ENCODE data around the gene RBFOX2.
"Not testable (repeated sequence)": the region's sequence is repeated elsewhere in the genome, so short reads cannot be mapped to it uniquely, and the experiment has no call there.

The RBFOX2 gene

DNA sequence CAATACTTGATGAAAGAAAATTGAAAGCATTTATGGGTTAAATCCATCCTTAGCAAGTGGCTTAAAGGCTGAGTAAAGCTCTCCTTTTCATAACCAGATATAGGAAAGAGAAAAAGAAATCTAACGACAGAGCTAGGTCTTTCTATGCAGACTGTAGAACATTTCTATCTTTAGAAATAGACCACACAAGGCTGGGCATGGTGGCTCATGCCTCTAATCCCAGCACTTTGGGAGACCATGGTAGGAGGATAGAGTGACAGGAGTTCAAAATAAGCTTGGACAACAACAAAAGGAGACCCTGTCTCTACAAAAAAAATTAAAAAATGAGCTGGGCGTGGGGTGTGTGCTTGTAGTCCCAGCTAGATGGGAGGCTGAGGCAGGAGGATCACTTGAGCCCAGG is 220.2 kb downstream of the RBFOX2 start:
- no peak for DNase-seq

DNA sequence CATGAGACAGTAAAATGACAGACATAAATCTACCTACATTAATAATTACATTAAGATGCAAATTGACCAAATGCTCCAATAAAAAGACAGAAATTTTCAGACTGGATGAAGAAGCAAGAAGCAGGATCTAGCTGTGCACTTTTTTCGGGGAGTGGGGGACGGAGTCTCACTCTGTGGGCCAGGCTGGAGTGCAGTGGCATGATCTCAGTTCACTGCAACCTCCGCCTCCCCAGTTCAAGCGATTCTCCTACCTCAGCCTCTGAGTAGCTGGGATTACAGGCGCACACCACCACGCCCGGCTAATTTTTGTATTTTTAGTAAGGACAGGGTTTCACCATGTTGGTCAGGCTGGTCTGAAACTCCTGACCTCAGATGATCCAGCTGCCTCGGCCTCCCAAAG is 222.0 kb downstream of the RBFOX2 start:
- DNase-seq, result not testable (repeated sequence)

DNA sequence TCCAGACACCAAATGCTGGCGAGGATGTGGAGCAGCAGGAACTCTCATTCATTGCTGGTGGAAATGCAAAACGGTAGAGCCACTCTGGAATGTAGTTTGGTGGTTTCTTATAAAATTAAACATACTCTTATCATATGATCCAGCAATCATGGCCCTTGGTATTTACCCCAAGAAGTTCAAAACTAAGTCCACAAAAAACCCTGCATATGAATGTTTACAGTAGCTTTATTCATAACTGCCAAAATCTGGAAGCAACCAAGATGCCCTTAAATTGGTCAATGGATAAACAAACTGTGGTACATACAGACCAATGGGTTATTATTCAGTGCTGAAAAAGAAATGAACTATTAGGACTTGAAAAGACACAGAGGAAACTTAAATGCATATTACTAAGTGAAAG is 223.2 kb downstream of the RBFOX2 start:
- no peak for DNase-seq

DNA sequence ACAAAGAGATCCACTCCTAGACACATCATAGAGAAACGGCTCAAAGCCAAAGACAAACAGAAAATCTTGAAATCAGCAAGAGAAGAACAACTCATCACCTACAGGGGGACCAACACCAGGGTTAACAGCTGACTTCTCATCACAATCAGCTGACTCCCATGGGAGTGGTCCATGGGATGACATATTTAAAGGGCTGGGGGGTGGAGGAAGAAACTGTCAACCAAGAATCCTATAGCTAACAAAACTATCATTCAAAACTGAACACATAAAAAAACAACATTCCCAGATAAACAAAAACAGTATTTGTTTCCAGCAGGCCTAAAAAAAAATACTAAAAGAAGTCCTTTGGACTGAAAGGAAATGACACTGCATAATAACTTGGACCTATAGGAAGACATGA is 224.2 kb downstream of the RBFOX2 start:
- no peak for DNase-seq

DNA sequence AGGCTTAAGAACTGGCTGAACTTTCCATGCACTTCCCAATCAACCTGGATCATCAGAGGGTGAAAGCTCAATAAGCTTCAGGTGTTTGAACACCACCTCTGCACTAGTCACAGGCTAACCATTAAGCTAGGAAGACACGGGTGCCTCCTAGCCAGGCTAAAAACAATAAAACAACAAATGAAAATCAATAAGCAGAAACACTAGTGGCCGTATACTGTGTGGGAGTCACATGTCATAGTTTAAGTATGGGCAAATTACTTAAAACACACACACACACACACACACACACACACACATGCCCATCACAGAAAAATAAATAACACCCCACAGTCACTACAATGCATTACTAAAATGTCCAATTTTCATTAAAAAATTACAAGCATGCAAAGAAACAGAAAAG is 225.7 kb downstream of the RBFOX2 start:
- no peak for DNase-seq

DNA sequence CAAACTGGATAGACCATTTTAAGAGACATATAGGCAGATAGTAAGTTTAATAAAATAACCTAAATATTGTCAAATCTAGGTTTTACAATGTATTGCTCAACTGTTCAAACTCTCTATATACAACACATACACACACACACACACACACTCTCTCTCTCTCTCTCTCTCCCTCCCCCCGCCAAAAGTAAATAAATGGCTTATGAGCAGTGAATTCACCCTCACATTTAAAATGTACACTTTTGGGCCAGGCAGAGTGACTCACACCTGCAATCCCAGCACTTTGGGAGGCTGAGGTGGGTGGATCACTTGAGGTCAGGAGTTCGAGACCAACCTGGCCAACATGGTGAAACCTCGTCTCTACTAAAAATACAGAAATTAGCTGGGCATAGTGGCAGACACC is 227.3 kb downstream of the RBFOX2 start:
- not testable (repeated sequence) for DNase-seq

DNA sequence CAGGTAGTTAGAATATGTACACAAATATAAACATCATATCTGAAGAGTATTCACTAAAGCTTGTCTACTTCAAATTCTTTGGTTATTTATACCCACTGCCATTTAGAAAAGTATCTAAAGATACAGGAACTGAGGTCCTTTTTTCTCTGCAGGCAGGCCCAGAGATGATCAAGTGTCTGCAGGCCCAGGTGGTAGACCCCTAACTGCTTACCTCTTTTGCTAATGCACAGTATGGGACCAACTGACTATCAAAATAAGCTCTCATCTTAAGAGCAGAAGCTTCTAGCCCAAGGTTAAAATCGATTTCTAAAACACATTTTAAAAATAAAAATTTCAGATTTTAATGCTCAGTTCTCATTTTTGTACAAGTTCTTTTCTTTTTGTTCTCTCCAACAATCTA is 229.5 kb downstream of the RBFOX2 start:
- no peak for DNase-seq

DNA sequence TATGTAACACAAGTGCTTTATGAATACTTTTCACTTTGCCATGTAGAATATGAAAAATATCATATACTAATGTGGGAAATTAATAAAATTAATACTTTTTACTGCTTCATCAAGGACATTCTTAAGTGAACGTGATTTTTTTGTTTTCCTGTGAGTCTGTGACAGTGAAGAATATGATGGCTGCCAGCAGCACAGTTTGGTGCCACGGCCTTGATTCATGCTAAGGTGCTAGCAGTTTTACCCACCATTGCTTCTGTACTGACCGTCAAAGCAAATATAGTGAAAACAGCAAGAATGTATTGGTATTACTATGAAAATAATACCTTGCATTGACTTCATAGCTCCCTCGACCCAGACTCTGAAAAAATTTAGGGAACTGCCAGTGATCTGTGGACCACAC is 231.2 kb downstream of the RBFOX2 start:
- DNase-seq, result no peak

DNA sequence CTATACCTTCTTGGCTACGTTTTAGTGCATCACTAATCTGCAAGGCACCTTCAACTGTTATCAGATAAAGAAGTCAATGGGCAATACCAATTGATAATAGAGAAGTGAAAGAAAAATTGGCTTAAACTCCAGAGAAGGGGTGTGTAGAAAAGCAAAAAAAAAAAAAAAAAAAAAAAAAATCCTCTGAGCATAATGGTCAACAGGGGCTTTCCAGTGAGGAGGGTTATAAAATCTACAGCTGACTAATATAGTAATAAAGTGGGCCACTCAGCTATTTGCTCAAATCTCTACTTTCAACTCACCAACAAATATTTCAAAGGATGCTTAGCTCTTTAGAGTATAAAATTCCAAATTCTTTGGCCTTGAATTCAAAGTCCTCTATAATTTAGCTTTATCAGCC is 233.1 kb downstream of the RBFOX2 start:
- DNase-seq, result no peak

DNA sequence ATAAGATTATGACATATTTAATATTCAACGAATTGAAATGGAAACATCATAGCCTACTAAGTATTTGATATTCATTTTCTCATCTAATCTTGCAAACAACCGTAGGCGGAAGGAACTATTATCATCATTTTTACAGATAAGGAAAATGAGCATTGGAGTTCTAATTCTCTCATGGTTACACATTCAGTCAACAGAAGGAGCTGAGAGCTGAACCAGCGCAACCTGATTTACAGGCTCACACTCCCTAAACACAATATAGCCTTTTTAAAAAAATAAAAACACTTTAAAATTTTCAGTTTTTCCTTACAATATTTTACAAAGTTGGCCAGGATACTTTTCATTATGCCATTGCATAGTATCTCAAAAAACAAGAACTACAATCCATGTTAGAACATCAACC is 236.1 kb downstream of the RBFOX2 start:
- DNase-seq, result no peak

DNA sequence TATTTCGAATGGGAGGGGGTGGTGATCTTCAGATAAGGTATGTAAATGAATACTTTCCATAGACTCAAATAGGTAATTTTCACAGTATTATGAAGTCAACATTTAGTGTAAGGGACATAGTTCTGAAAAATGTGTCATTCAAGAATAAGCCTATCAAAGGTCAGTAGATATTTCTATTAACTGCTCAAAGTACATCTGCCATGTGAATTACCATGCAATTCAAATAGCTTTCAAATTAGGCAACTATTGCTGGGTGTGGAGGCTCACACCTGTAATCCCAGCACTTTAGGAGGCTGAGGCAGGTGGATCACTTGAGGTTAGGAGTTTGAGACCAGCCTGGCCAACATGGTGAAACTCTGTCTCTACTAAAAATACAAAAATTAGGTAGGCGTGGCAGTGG is 236.8 kb downstream of the RBFOX2 start:
- DNase-seq, result not testable (repeated sequence)

DNA sequence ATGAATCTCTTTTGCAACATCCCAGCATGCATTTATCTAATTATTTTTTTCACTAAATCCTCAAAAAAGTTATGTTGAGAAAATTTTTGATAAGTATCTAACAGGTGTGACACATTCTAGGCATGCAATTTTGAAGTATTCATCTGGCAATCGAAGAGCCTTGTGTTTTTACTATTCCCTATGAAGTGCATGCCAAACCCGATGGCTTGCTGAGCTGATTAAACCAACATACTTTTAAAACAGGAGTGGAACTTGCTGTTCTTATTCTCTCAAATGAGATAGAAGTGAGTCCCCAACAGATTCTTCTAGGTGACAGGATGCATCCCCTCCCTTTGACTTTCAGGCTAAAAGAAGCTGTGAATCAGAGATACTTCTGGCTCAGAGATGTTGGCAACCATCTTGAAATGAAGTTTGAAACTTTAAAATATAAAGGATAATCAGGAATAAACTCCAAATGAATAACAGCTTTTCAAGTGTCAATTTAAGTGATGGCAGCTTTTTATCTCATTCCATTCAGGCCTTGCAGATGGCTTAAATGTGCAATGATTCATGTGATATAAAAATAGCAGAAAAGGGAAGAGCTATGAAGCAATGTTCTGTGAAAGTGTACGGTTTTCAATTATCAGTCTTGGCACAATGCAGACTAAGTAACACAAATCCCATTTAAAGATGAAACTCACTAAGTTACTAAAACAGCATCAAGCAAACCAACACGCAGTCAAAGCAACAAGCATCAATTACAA is 243.3 kb downstream of the RBFOX2 start:
- peak; percentile 20 for DNase-seq

DNA sequence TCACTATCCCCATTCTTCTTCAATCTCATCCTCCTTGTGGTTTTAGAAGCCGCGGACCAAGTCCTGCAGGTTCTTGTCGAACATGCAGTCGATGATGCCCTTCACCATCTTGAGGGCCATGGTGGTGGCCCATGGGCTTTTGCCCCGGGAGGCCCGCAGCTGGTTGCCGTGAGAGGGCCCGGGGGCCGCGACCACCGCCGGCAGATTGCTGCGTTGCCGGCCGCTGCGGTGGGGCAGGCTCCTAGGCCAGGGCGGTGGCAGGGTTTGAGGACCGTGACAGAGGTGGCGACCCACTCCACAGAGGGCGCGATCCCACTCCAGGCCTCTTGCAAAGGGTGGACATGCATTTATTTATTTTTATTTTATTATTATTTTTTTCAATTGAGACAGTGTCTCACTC is 244.0 kb downstream of the RBFOX2 start:
- no peak for DNase-seq

DNA sequence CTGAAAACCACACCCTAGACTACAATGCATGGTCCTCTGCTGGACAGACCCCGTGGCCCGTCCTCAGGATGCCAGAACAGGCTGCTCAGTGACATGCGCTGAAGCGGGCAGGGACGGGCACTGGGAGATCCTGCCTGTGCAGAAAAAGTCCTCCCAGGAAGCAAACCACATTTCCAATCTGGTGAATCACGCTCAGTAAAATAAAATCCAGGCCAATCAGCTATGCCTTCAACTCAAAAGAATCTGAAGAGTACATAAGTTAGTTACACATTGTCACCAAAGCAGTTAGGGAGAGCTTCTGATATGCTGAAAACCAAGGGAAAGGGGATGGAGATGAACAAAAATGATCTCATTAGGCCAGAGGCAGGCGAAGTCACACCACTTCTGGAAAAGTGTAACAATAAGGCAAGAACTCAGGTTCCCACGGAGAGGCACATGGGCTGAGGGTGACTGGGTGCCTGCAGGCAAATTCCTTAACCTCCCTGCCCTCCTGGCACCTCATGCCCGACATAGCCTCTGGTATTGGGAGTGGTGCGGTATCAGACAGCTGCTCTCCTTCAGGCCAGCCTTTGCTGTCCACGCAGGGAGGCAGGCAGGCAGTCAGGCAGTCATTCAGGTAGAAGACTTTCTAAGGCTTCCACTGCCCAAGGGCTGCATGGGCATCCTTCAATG is 244.5 kb downstream of the RBFOX2 start:
- DNase-seq, result no peak

DNA sequence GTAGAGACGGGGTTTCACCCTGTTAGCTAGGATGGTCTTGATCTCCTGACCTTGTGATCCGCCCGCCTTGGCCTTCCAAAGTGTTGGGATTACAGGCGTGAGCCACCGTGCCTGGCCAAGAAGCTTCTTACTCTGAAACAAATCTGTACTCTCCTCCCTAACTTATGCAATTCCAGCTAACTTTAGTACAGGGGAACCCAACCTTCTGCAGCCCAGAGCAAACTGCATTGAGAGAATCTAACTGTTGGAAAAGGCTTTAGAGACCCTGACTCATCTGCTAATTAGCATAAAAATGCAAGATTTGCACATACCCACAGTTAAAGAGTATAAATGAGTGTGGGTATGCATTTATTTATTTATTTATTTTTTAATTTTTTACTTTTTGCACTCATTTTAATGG is 246.1 kb downstream of the RBFOX2 start:
- no peak for DNase-seq

DNA sequence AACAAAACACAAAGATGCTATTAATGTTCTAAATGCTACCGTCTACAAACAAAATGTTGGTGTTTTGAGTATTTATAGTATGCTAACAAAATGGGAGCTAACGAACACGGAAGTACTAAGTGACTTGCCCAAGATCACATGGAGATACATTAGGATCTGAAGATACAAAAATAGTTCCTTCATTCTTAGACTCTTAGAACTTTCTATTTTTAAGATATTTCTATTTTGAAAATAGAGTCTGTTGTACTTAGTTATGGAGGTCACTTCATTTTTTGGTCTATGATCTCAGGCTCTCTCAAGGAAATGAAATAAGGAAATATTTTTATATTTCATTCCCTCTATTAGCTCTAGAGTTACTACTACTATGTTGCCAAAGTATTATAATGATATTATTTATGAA is 246.7 kb downstream of the RBFOX2 start:
- DNase-seq, result no peak

DNA sequence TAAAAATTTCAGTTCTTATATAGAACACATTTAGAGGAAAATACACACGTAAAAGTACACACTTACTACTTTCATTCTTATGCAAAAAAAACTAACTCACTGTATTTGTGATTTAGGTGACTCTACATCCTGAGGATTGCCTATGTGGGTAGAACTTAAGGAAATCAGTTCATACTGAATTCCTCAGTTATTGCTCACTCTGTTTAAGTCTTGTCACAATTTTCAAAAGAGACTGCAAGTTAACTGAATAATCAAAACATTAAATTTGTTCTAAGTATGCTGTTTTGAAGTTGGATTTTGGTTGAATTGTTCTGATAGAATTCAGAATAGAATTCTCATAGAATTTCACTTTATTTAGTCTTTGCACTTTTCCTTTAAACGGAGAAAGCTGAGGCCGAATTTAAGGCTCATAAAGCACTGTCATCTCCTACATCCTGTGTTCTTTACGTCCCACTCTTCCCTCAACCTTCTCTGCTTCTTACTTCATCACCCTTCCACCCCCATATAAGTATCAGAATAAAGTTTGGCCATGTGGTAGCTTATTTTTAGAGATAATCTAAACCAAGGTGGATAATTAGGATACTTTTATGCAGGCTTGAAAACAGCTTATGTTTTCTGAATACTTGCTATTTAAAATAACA is 251.2 kb downstream of the RBFOX2 start:
- DNase-seq, result no peak

DNA sequence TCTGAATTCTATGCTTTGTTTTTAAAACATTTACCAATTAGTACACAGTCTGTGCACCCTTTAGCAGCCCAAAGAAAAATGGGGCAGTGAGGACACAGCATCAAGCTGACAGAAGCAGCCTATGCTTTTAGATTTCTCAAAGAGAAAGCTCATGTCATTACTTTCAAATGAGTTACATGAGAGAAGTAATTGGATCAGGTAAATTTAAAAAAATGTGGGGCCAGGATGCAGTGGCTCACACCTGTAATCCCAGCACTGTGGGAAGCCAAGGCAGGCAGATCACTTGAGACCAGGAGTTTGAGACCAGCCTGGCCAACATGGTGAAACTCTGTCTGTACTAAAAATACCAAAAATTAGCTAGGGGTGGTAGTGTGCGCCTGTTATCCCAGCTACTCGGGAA is 253.3 kb downstream of the RBFOX2 start:
- DNase-seq, result no peak

DNA sequence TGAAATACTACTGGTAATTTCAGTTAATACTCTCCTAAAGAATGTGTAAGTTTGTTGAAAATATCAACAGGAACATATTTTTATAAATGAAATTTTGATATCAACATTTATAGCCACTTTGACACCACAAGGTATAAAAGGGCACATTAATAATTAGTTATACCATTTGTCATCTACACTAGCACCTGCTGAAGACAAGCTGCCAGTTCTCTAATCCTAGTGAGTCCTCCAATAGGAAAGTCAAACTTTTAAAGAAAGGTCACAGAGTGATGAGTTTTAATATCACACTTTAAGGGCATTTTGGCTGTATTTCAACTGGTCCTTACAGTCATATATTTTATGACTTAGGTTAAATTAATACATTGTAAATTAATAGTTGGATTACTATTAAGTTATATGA is 258.6 kb downstream of the RBFOX2 start:
- no peak for DNase-seq

DNA sequence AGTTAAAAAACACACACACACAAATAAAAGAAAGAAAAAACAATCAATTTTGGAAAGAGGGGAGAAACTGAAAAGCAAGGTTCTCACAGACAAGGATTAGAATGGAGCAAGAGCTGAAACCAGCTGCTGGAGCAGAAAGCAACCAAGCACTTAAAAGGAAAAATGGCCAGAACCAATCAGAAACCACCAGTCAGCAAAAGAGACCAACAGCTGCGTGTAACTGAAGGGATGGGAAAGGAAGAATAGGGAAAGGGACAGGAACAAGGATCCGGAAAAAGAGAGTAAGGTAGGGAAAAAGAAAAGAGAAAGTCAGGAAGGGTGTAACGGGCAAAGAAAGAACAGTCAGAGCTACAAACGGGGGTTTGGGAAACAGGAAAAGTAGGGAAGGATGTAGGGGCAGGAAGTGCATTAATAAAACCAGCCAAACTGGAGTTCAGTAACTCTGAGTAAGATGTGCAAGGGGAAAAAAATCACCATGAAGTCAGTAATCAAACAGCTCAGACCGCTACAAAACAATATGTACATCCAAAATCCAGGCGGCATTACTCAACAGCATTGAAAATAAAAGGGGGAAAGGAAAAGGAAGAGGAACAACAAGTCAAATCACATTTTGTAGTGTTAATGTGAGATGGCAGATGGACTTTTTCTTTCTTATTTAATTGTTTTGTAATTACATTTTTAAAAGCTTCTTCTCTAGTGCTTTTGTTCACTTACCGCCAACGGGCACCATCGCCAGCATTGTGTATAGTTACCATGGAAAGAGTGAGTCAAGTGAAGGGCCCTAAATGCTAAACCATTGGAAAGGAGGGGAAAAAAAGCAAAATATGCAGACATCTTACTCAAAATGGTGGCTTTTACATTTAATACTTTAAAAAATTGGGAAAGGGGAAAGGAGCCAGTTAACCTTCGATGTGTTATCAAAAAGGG is 261.7 kb downstream of the RBFOX2 start:
- no peak for DNase-seq

DNA sequence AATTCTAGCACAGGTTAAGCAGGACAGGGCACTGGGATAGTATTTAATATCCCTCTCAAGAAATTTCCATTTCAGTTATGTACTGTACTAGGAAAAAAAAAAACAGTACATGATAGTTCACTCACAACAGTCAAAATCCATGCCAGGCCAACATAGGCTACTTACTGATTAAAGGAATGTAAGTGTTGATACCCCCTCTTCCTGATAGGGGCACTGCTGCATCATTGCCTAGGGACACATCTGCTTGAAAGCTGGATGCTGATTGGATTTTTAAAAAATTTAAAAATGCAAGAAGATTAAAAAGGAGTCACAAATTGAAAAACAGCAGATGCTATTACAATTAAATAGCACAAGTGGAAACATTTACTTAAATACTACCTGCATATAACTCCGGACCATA is 267.6 kb downstream of the RBFOX2 start:
- peak; percentile 53 for DNase-seq

DNA sequence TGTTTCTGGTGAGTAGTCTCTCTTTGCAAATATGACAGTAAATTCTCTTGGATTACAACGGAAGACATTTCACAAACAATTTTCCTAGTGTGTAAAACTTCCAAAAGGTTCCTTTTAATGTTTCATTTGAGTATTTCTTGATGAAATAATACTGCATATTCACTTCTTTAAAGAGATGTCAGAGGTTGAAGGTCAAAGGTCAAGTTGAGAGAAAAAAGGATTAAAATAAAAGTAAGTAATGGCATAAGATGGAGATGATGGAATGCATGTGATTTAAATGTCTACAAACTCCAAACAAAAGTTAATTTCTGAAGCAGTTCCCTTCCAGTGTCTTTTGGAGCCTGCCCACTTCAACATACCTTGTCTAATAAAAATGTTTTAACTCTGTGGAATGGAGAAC is 270.2 kb downstream of the RBFOX2 start:
- DNase-seq, result no peak

DNA sequence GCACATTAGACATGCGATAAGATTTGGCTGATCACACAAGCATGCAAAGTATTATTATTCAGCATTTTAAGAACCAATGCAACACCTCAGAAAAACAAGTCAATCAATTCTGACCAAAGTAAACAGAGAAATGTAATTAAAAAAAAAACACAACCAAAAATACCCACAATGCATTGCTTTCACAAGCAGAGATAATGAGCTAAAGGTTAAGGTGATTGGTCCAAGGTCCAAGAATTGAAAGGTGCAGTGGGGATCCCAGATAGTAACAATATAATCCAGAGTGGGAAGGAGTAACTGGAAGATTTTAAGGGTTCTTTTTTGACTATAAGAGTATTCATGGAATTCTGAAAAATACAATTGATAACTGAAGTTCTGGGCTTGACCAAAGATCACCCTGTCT is 271.9 kb downstream of the RBFOX2 start:
- DNase-seq, result no peak
